ENCODE results near the gene RC3H1.
"Not testable (repeated sequence)": the region's sequence is repeated elsewhere in the genome, so short reads cannot be mapped to it uniquely, and the experiment has no call there.

The RC3H1 gene

GRCh38 chr1:174051956-174052355, 29.8 kb upstream of the RC3H1 start:
- Histone ChIP-seq H3K9me3 (ENCODE audit: control insufficient read depth in 1 of 2, low read length in 2 of 2) (no peaks in the 10 kb centered on the region), H3K27me3 (ENCODE audit: control insufficient read depth in 1 of 2, insufficient read depth in 2 of 2, low read length in 2 of 2) (no peaks in the 10 kb centered on the region), H3K36me3 (ENCODE audit: control insufficient read depth in 1 of 2, insufficient read depth in 2 of 2, low read length in 2 of 2) (no peaks in the 10 kb centered on the region), H3K9ac (ENCODE audit: low read depth in 1 of 2, low read length in 2 of 2) (no peak overlapping the region), H3K4me3 (ENCODE audit: low read depth in 1 of 2, low read length in 2 of 2) (no peak overlapping the region), H3K27ac (ENCODE audit: low read depth, low read length) (no peak overlapping the region), H3K4me1 (ENCODE audit: control insufficient read depth in 1 of 2, insufficient read depth in 2 of 2, low read length in 2 of 2) (no peaks in the 10 kb centered on the region)

DNA sequence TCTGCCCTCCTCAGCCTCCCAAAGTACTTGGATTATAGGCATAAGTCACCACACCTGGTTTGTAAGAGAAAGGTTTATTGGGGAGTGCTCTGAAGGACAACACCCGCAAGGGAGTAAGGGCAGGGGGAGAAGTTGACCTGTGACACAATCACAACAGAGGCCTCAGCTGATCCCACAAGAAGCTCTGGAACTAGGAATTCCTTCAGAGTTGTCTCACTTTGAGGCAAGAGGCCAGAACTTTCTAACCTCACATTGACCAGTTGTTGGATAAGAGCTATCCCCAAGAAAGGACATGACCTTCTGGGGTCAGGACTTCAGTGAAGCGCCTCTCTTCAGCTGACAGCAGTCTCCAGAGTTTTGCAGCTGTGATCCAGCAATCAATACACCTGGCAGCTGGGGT, 27.4 kb upstream of the RC3H1 start:
- no peaks in the 10 kb centered on the region for H3K36me3 ChIP-seq (ENCODE audit: control insufficient read depth in 1 of 2, insufficient read depth in 2 of 2, low read length in 2 of 2)
- no peak overlapping the region for H3K27ac ChIP-seq (ENCODE audit: low read depth, low read length)
- no peak overlapping the region for H3K9ac ChIP-seq (ENCODE audit: low read depth in 1 of 2, low read length in 2 of 2)
- no peaks in the 10 kb centered on the region for H3K9me3 ChIP-seq (ENCODE audit: control insufficient read depth in 1 of 2, low read length in 2 of 2)
- H3K4me3 ChIP-seq (ENCODE audit: low read depth in 1 of 2, low read length in 2 of 2), result no peak overlapping the region
- H3K4me1 ChIP-seq (ENCODE audit: control insufficient read depth in 1 of 2, insufficient read depth in 2 of 2, low read length in 2 of 2), result peaks cover 0 to 4% of the 10 kb centered on the region in 2 donors
- H3K27me3 ChIP-seq (ENCODE audit: control insufficient read depth in 1 of 2, insufficient read depth in 2 of 2, low read length in 2 of 2), result no peaks in the 10 kb centered on the region

GRCh38 chr1:174044418-174045222, 22.5 kb upstream of the RC3H1 start:
- Histone ChIP-seq H3K36me3 (ENCODE audit: control insufficient read depth in 1 of 2, insufficient read depth in 2 of 2, low read length in 2 of 2) (no peaks in the 10 kb centered on the region), H3K9me3 (ENCODE audit: control insufficient read depth in 1 of 2, low read length in 2 of 2) (no peaks in the 10 kb centered on the region), H3K27ac (ENCODE audit: low read depth, low read length) (no peak overlapping the region), H3K27me3 (ENCODE audit: control insufficient read depth in 1 of 2, insufficient read depth in 2 of 2, low read length in 2 of 2) (no peaks in the 10 kb centered on the region), H3K9ac (ENCODE audit: low read depth in 1 of 2, low read length in 2 of 2) (no peak overlapping the region), H3K4me1 (ENCODE audit: control insufficient read depth in 1 of 2, insufficient read depth in 2 of 2, low read length in 2 of 2) (peaks cover 0 to 4% of the 10 kb centered on the region in 2 donors), H3K4me3 (ENCODE audit: low read depth in 1 of 2, low read length in 2 of 2) (no peak overlapping the region)

DNA sequence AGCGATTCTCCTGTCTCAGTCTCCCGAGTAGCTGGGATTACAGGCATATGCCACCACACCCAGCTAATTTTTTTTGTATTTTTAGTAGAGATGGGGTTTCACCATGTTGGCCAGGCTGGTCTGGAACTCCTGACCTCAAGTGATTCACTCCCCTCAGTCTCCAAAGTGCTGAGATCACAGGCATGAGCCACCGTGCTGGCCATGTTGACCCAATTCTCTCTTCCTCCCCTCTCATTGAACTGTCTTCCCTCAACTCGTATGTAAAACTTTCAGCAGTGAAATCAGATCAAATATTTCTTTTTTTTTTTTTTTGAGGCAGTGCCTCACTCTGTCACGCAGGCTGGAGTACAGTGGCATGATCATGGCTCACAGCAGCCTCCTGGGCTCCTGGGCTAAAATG, 20.4 kb upstream of the RC3H1 start:
- not testable (repeated sequence) for H3K9me3 ChIP-seq (ENCODE audit: control insufficient read depth in 1 of 2, low read length in 2 of 2); H3K4me1 ChIP-seq (ENCODE audit: control insufficient read depth in 1 of 2, insufficient read depth in 2 of 2, low read length in 2 of 2); H3K36me3 ChIP-seq (ENCODE audit: control insufficient read depth in 1 of 2, insufficient read depth in 2 of 2, low read length in 2 of 2); H3K27me3 ChIP-seq (ENCODE audit: control insufficient read depth in 1 of 2, insufficient read depth in 2 of 2, low read length in 2 of 2); H3K27ac ChIP-seq (ENCODE audit: low read depth, low read length); H3K4me3 ChIP-seq (ENCODE audit: low read depth in 1 of 2, low read length in 2 of 2); H3K9ac ChIP-seq (ENCODE audit: low read depth in 1 of 2, low read length in 2 of 2)

GRCh38 chr1:174041369-174041768, 19.2 kb upstream of the RC3H1 start:
- no peaks in the 10 kb centered on the region for H3K9me3 ChIP-seq (ENCODE audit: control insufficient read depth in 1 of 2, low read length in 2 of 2)
- no peak overlapping the region for H3K27ac ChIP-seq (ENCODE audit: low read depth, low read length)
- peaks cover 0 to 4% of the 10 kb centered on the region in 2 donors for H3K4me1 ChIP-seq (ENCODE audit: control insufficient read depth in 1 of 2, insufficient read depth in 2 of 2, low read length in 2 of 2)
- no peaks in the 10 kb centered on the region for H3K36me3 ChIP-seq (ENCODE audit: control insufficient read depth in 1 of 2, insufficient read depth in 2 of 2, low read length in 2 of 2)
- no peak overlapping the region for H3K9ac ChIP-seq (ENCODE audit: low read depth in 1 of 2, low read length in 2 of 2)
- no peaks in the 10 kb centered on the region for H3K27me3 ChIP-seq (ENCODE audit: control insufficient read depth in 1 of 2, insufficient read depth in 2 of 2, low read length in 2 of 2)
- H3K4me3 ChIP-seq (ENCODE audit: low read depth in 1 of 2, low read length in 2 of 2), result no peak overlapping the region

GRCh38 chr1:174040387-174040786, 18.2 kb upstream of the RC3H1 start:
- no peaks in the 10 kb centered on the region for H3K27me3 ChIP-seq (ENCODE audit: control insufficient read depth in 1 of 2, insufficient read depth in 2 of 2, low read length in 2 of 2)
- H3K9ac ChIP-seq (ENCODE audit: low read depth in 1 of 2, low read length in 2 of 2), result no peak overlapping the region
- no peaks in the 10 kb centered on the region for H3K9me3 ChIP-seq (ENCODE audit: control insufficient read depth in 1 of 2, low read length in 2 of 2)
- peaks cover 0 to 4% of the 10 kb centered on the region in 2 donors for H3K4me1 ChIP-seq (ENCODE audit: control insufficient read depth in 1 of 2, insufficient read depth in 2 of 2, low read length in 2 of 2)
- no peaks in the 10 kb centered on the region for H3K36me3 ChIP-seq (ENCODE audit: control insufficient read depth in 1 of 2, insufficient read depth in 2 of 2, low read length in 2 of 2)
- no peak overlapping the region for H3K27ac ChIP-seq (ENCODE audit: low read depth, low read length)
- no peak overlapping the region for H3K4me3 ChIP-seq (ENCODE audit: low read depth in 1 of 2, low read length in 2 of 2)

DNA sequence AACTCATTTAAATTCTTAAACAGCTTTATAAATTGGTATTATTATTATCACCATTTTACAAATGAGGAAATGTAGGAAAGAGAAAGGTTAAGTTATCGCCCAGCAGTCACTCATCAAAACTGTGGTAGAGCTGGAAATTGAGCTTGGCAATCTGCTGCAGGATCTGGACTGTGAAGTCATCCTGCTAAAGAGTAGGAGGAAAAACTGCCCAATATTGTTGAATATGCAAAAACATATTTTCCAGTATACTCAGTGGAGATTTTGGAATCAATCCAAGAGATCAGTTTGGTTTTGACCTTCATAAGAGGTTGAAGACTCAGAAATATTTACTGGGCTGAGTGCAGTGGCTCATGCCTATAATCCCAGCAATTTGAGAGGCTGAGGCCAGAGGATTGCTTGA, 16.9 kb upstream of the RC3H1 start:
- H3K36me3 ChIP-seq (ENCODE audit: control insufficient read depth in 1 of 2, insufficient read depth in 2 of 2, low read length in 2 of 2), result no peaks in the 10 kb centered on the region
- no peaks in the 10 kb centered on the region for H3K27me3 ChIP-seq (ENCODE audit: control insufficient read depth in 1 of 2, insufficient read depth in 2 of 2, low read length in 2 of 2)
- no peaks in the 10 kb centered on the region for H3K9me3 ChIP-seq (ENCODE audit: control insufficient read depth in 1 of 2, low read length in 2 of 2)
- H3K27ac ChIP-seq (ENCODE audit: low read depth, low read length), result no peak overlapping the region
- H3K4me3 ChIP-seq (ENCODE audit: low read depth in 1 of 2, low read length in 2 of 2), result no peak overlapping the region
- H3K9ac ChIP-seq (ENCODE audit: low read depth in 1 of 2, low read length in 2 of 2), result no peak overlapping the region
- H3K4me1 ChIP-seq (ENCODE audit: control insufficient read depth in 1 of 2, insufficient read depth in 2 of 2, low read length in 2 of 2), result no peaks in the 10 kb centered on the region

GRCh38 chr1:174036798-174037197, 14.6 kb upstream of the RC3H1 start:
- Histone ChIP-seq H3K27me3 (ENCODE audit: control insufficient read depth in 1 of 2, insufficient read depth in 2 of 2, low read length in 2 of 2) (no peaks in the 10 kb centered on the region), H3K4me3 (ENCODE audit: low read depth in 1 of 2, low read length in 2 of 2) (no peak overlapping the region), H3K9ac (ENCODE audit: low read depth in 1 of 2, low read length in 2 of 2) (no peak overlapping the region), H3K27ac (ENCODE audit: low read depth, low read length) (no peak overlapping the region), H3K36me3 (ENCODE audit: control insufficient read depth in 1 of 2, insufficient read depth in 2 of 2, low read length in 2 of 2) (no peaks in the 10 kb centered on the region), H3K4me1 (ENCODE audit: control insufficient read depth in 1 of 2, insufficient read depth in 2 of 2, low read length in 2 of 2) (no peaks in the 10 kb centered on the region), H3K9me3 (ENCODE audit: control insufficient read depth in 1 of 2, low read length in 2 of 2) (no peaks in the 10 kb centered on the region)

DNA sequence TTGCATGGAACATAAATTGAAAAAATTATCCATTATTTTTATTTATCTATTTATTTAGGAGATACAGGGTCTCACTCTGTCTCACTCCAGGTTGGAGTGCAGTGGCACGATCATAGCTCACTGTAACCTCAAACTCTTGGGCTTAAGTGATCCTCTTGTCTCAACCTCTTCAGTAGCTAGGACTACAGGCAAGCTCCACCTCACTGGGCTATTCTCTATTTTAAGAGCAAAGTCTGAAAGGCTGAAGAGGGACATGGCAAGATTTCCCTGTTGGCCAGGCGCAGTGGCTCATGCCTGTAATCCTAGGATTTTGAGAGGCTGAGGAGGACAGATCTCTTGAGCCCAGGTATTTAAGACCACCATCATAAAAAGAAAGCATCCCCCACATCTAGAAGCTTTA, 14.0 kb upstream of the RC3H1 start:
- Histone ChIP-seq H3K4me3 (ENCODE audit: low read depth in 1 of 2, low read length in 2 of 2) (no peak overlapping the region), H3K4me1 (ENCODE audit: control insufficient read depth in 1 of 2, insufficient read depth in 2 of 2, low read length in 2 of 2) (no peaks in the 10 kb centered on the region)

GRCh38 chr1:174032671-174033222, 10.6 kb upstream of the RC3H1 start:
- no peaks in the 10 kb centered on the region for H3K27me3 ChIP-seq (ENCODE audit: control insufficient read depth in 1 of 2, insufficient read depth in 2 of 2, low read length in 2 of 2)
- no peaks in the 10 kb centered on the region for H3K9me3 ChIP-seq (ENCODE audit: control insufficient read depth in 1 of 2, low read length in 2 of 2)
- no peak overlapping the region for H3K4me3 ChIP-seq (ENCODE audit: low read depth in 1 of 2, low read length in 2 of 2)
- no peak overlapping the region for H3K27ac ChIP-seq (ENCODE audit: low read depth, low read length)
- no peak overlapping the region for H3K9ac ChIP-seq (ENCODE audit: low read depth in 1 of 2, low read length in 2 of 2)
- no peaks in the 10 kb centered on the region for H3K4me1 ChIP-seq (ENCODE audit: control insufficient read depth in 1 of 2, insufficient read depth in 2 of 2, low read length in 2 of 2)
- no peaks in the 10 kb centered on the region for H3K36me3 ChIP-seq (ENCODE audit: control insufficient read depth in 1 of 2, insufficient read depth in 2 of 2, low read length in 2 of 2)

More for the DNA sequence above, 14.0 kb upstream of the RC3H1 start:
- no peak overlapping the region for H3K27ac ChIP-seq (ENCODE audit: low read depth, low read length)
- no peak overlapping the region for H3K9ac ChIP-seq (ENCODE audit: low read depth in 1 of 2, low read length in 2 of 2)
- no peaks in the 10 kb centered on the region for H3K27me3 ChIP-seq (ENCODE audit: control insufficient read depth in 1 of 2, insufficient read depth in 2 of 2, low read length in 2 of 2)
- no peaks in the 10 kb centered on the region for H3K9me3 ChIP-seq (ENCODE audit: control insufficient read depth in 1 of 2, low read length in 2 of 2)
- no peaks in the 10 kb centered on the region for H3K36me3 ChIP-seq (ENCODE audit: control insufficient read depth in 1 of 2, insufficient read depth in 2 of 2, low read length in 2 of 2)

Measured in duodenal mucosa (tissue), 2 donors.